Cardiac fibroblast (primary cell): Measurements from ENCODE around the gene TBL2.
A peak's percentile ranks its signal among the peaks of the same experiment; 100 is the strongest.

Source experiments
- DNase-seq, 2 donors: peaks; one replicate each; pipeline versions ENCODE4 v3.0.0 to v3.0.0-alpha.2; 2010; ENCODE audit warnings: low read depth in 2 of 2
- H3K4me3 ChIP-seq, 2 donors: replicated peaks in 1 of 2; 1 replicate in 1 of 2; 2 replicates in 1 of 2; pipeline ENCODE4 v1.5.1; 2011; ENCODE audit warnings: low read depth in 2 of 2, low read length in 2 of 2, mild to moderate bottlenecking in 2 of 2, moderate library complexity in 1 of 2
- CTCF ChIP-seq: IDR thresholded peaks from one replicate; pipeline ENCODE4 v1.5.1; 2011; ENCODE audit warnings: low read depth, mild to moderate bottlenecking, low read length, inconsistent platforms

TBL2 gene

GRCh38 chr7:73519867-73520672, 58.3 kb downstream of the TBL2 start:
- TF ChIP-seq CTCF: no peak
- DNase-seq: peak; percentile 11 to 25
- peak overlapping the region; percentile 63 to 76 for H3K4me3 ChIP-seq

- H3K4me3 ChIP-seq: no peak overlapping the region
- DNase-seq: no peak
- TF ChIP-seq CTCF: no peak
These were observed 59.9 kb downstream of the TBL2 start for GRCh38 chr7:73518470-73518869.
